Sigmoid colon (tissue), 7 donors: ENCODE results near the gene PTCD1. TPM values are rescaled to one million over a fixed set of nuclear protein-coding genes. Genes with fewer than 3 reads are reported as not detected.

ENCODE experiments used
- DNase-seq: peaks from one replicate; pipeline ENCODE4 v3.0.0-alpha.2; 2019
- H3K27ac ChIP-seq, 4 donors: fragments of 200-600 bp; sonication (generic); one replicate each; pipeline ENCODE4 v1.5.1; 2016 to 2019; ENCODE audit warnings: mild to moderate bottlenecking in 1 of 4
- H3K27me3 ChIP-seq, 3 donors: fragments of 200-600 bp; sonication (generic); one replicate each; pipeline ENCODE4 v1.5.1; 2019; ENCODE audit warnings: mild to moderate bottlenecking in 1 of 3
- H3K36me3 ChIP-seq, 4 donors: fragments of 200-600 bp; sonication (generic); one replicate each; pipeline ENCODE4 v1.5.1; 2016 to 2019
- H3K4me1 ChIP-seq, 4 donors: fragments of 200-600 bp; sonication (generic); one replicate each; pipeline ENCODE4 v1.5.1; 2017 to 2019
- H3K4me3 ChIP-seq, 4 donors: fragments of 200-600 bp; sonication (generic); one replicate each; pipeline ENCODE4 v1.5.1; 2017 to 2019; ENCODE audit warnings: mild to moderate bottlenecking in 2 of 4, moderate library complexity in 1 of 4
- H3K9me3 ChIP-seq, 4 donors: fragments of 200-600 bp in 3 of 4; sonication (generic) in 3 of 4; one replicate each; pipeline versions ENCODE4 v1.5.1 to v1.6.1; 2013 to 2019
- CTCF ChIP-seq, 4 experiments: fragments of 450-650 bp in 3 of 4; fragments of 200-600 bp in 1 of 4; IDR thresholded peaks; one replicate each; pipeline ENCODE4 v1.5.1; 2016 to 2019; ENCODE audit warnings: antibody characterized with exemption in 4 of 4, mild to moderate bottlenecking in 3 of 4, moderate library complexity in 2 of 4
- EP300 ChIP-seq, 4 donors: sonication (generic); formaldehyde crosslinking; IDR thresholded peaks; one replicate each; pipeline ENCODE4 v1.6.1; 2017; ENCODE audit warnings: antibody characterized with exemption in 4 of 4
- POLR2A ChIP-seq, 2 donors: fragments of 450-650 bp; IDR thresholded peaks; one replicate each; pipeline ENCODE4 v1.6.1; 2016; ENCODE audit warnings: antibody characterized with exemption in 2 of 2, mild to moderate bottlenecking in 2 of 2, moderate library complexity in 2 of 2
- POLR2AphosphoS5 ChIP-seq, 4 donors: sonication (generic); formaldehyde crosslinking; IDR thresholded peaks; one replicate each; pipeline ENCODE4 v1.6.1; 2017; ENCODE audit warnings: antibody characterized with exemption in 4 of 4
- WGBS, 2 donors: extraction: QIAGEN DNeasy Blood & Tissue Kit; methylation state at CpG; one replicate each; pipeline ENCODE4 v1.1.7; 2013; 5-methylcytosine and 5-hydroxymethylcytosine counted together
- intact Hi-C: fragments of 100-400 bp; cut with DNase I; formaldehyde crosslinking; loops from one replicate; pipeline ENCODE4 v1.15.1; 2023
- polyA plus RNA-seq, 3 donors: library from polyadenylated mRNA; stranded (reverse); fragments of 200-250 nt; gene quantifications; one replicate each; pipeline ENCODE4 v1.2.3, GENCODE V29; 2013
- total RNA-seq, 4 donors: library from RNA; depleted of rRNA; stranded (reverse); fragments of >200 nt; gene quantifications; one replicate each; pipeline ENCODE4 v1.1.0, GENCODE V29; 2016
- donor health status: healthy with polysubstance abuse.
- donor health status: Bipolar disorder and iron deficiency.
- donor health status: healthy.

The PTCD1 gene
- total and polyA plus RNA-seq, 7 donors: 1.2 to 6.4 (median 5.3) TPM

GRCh38 chr7:99420986-99421385 lies 17.6 kb downstream of the PTCD1 start:
- no peaks in the 10 kb centered on the region for H3K27me3 ChIP-seq
- H3K4me3 ChIP-seq: no peak overlapping the region
- H3K27ac ChIP-seq: no peak overlapping the region
- TF ChIP-seq CTCF (IDR thresholded peaks at IDR 0.05): no peak
- no peak for TF ChIP-seq EP300 (IDR thresholded peaks at IDR 0.05)
- TF ChIP-seq POLR2AphosphoS5 (IDR thresholded peaks at IDR 0.05): no peak
- no peak for TF ChIP-seq POLR2A (IDR thresholded peaks at IDR 0.05)
- peaks cover 46 to 94% (median 62%) of the 10 kb centered on the region in 4 donors for H3K36me3 ChIP-seq
- intact Hi-C loops: no loop called here
- no peaks in the 10 kb centered on the region for H3K4me1 ChIP-seq
- WGBS, 2 donors: 92 to 94% methylated on average over 7 of the region's 7 CpGs
- H3K9me3 ChIP-seq: no peaks in the 10 kb centered on the region
- no peak for DNase-seq

GRCh38 chr7:99420213-99420612 lies 18.4 kb downstream of the PTCD1 start:
- Histone ChIP-seq H3K27ac (no peak overlapping the region), H3K4me1 (no peaks in the 10 kb centered on the region), H3K9me3 (no peaks in the 10 kb centered on the region), H3K36me3 (peaks cover 48 to 95% (median 64%) of the 10 kb centered on the region in 4 donors), H3K27me3 (no peaks in the 10 kb centered on the region), H3K4me3 (no peak overlapping the region)
- no peak for DNase-seq
- no peak for TF ChIP-seq CTCF (IDR thresholded peaks at IDR 0.05)
- 95 to 96% methylated on average over 5 of the region's 5 CpGs for WGBS, 2 donors
- intact Hi-C loops: no loop called here

- H3K4me1 ChIP-seq: no peaks in the 10 kb centered on the region
- H3K9me3 ChIP-seq: no peaks in the 10 kb centered on the region
- no peak overlapping the region for H3K4me3 ChIP-seq
- TF ChIP-seq POLR2A (IDR thresholded peaks at IDR 0.05) (no peak), CTCF (IDR thresholded peaks at IDR 0.05) (no peak), EP300 (IDR thresholded peaks at IDR 0.05) (no peak), POLR2AphosphoS5 (IDR thresholded peaks at IDR 0.05) (no peak)
- H3K36me3 ChIP-seq: peaks cover 48 to 95% (median 61%) of the 10 kb centered on the region in 4 donors
- WGBS, 2 donors: 92% methylated on average over 29 of the region's 29 CpGs
- intact Hi-C loops: no loop called here
- DNase-seq: no peak
- H3K27me3 ChIP-seq: no peaks in the 10 kb centered on the region
- no peak overlapping the region for H3K27ac ChIP-seq
These were observed 19.1 kb downstream of the PTCD1 start for GRCh38 chr7:99419323-99420021.

- H3K27me3 ChIP-seq: no peaks in the 10 kb centered on the region
- H3K4me3 ChIP-seq: no peak overlapping the region
- 95 to 96% methylated on average over 9 of the region's 9 CpGs for WGBS, 2 donors
- no peaks in the 10 kb centered on the region for H3K9me3 ChIP-seq
- no peaks in the 10 kb centered on the region for H3K4me1 ChIP-seq
- no peak overlapping the region for H3K27ac ChIP-seq
- intact Hi-C loops: no loop called here
- TF ChIP-seq CTCF (IDR thresholded peaks at IDR 0.05) (no peak), POLR2AphosphoS5 (IDR thresholded peaks at IDR 0.05) (no peak), EP300 (IDR thresholded peaks at IDR 0.05) (no peak), POLR2A (IDR thresholded peaks at IDR 0.05) (no peak)
- DNase-seq: no peak
- peaks cover 48 to 95% (median 62%) of the 10 kb centered on the region in 4 donors for H3K36me3 ChIP-seq
These were observed 20.3 kb downstream of the PTCD1 start for GRCh38 chr7:99418260-99418659.
